Right ventricle myocardium inferior (tissue), 1 donor: ENCODE measurements around the gene ECSCR. TPM values are rescaled to one million over a fixed set of nuclear protein-coding genes. Genes with fewer than 3 reads are reported as not detected.
"Not testable (repeated sequence)": the region's sequence is repeated elsewhere in the genome, so short reads cannot be mapped to it uniquely, and the experiment has no call there.

Experiments
- ATAC-seq: fragments of 200-7000 bp; cut with Tn5 transposase; one replicate; pipeline ENCODE4 v1.9.1; 2020; ENCODE audit warnings: mild to moderate bottlenecking, moderate library complexity
- DNase-seq: peaks from one replicate; pipeline ENCODE4 v3.0.0; 2021; ENCODE audit errors: missing footprints
- intact Hi-C: fragments of 100-400 bp; cut with DNase I; formaldehyde crosslinking; loops from one replicate; pipeline ENCODE4 v1.11.0; 2022
- total RNA-seq: library from RNA; stranded (reverse); fragmentation: NEBNext Ultra II Directional; extraction: Animal tissue kit (Norgen Biotek cat#: 25700); gene quantifications from one replicate; pipeline ENCODE4 v1.2.1, GENCODE V29; 2021
- donor health status: DM: no; HTN: yes; CAD: no; lungs with severe emphysema.

Gene ECSCR
- total RNA-seq, 1 donor from 2014 or later, result 21.4 TPM

- DNase-seq (no peak), ATAC-seq (no peak)
- intact Hi-C loops, result no loop called here
Observed at GRCh38 chr5:139454568-139455290, 7.8 kb downstream of the ECSCR start.

DNA sequence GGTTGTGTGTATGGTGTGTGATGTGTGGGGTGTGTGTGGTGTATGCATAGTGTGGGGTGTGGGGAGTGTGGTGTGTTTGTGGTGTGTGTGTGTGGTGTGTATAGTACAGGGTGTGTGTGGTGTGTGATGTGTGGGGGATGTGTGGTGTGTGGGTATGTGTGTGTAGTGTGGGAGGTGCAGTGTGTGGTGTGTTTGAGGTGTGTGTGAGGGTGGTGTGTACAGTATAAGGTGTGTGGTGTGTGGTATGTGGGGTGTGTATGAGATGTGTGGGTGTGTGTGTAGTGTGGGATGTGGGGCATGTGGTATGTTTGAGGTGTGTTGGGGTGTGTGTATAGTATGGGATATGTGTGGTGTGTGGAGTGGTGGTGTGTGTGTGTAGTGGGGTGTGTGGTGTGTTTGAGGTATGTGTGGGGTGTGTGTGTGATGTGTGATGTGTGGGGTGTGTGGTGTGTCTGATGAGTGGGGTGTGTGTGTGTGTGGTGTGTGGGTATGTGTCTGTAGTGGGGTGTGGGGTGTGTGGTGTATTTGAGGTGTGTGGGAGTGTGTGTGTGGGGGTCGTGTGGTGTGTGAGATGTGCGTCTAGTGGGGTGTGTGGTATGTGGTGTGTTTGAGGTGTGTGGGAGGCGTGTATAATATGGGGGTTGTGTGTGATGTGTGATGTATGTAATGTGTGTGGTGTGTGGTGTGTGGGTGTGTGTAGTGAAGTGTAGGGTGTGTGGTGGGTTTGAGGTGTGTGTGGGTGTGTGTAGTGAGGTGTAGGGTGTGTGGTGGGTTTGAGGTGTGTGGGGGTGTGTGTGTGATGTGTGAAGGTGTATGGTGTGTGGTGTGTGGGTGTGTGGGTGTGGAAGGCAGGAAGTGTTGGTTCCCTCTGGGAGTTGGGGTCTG, 8.6 kb downstream of the ECSCR start:
- intact Hi-C loops, result no loop called here
- DNase-seq, result no peak
- no peak for ATAC-seq

- intact Hi-C loops, result no loop called here
- ATAC-seq, result no peak
- DNase-seq, result no peak
Observed at GRCh38 chr5:139451878-139452660, 10.5 kb downstream of the ECSCR start.

- no peak for DNase-seq
- intact Hi-C loops, result no loop called here
- no peak for ATAC-seq
Observed at GRCh38 chr5:139451176-139451575, 11.4 kb downstream of the ECSCR start.

DNA sequence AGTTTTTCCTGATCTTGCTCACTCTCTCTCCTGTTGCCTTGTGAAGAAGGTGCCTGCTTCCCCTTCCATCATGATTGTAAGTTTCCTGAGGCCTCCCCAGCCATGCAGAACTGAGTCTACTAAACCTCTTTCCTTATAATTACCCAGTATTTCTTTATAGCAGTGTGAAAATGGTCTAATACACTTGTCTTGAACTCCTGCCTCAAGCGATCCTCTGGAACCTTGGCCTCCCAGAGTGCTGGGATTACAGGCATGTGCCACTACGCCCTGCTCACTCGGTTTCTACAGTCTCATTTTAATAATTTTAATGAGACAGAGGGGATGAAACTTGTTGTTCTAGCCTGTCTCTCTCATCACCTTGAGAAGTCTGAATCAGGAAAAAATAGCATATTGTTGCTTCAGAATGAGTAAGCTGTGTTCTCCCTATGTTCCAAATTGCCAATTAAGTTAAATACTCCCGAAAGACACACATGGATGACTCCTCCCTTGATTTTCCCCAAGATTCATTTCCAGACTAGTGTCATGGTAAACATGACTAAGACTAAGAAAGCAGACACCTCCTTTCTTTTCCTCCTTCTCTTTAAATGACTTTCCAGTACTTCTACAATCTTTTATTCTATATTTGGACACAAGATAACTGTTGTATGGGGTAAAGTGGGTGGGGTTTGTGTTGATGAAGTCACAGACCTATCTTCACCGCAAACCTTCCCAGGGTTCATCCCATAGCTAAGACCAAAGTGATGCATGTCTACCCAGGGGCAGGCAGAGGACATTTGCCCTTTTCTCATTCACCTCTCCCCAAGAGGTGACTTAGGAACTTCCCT, 15.4 kb downstream of the ECSCR start:
- DNase-seq (no peak), ATAC-seq (no peak)
- intact Hi-C loops, result no loop called here

DNA sequence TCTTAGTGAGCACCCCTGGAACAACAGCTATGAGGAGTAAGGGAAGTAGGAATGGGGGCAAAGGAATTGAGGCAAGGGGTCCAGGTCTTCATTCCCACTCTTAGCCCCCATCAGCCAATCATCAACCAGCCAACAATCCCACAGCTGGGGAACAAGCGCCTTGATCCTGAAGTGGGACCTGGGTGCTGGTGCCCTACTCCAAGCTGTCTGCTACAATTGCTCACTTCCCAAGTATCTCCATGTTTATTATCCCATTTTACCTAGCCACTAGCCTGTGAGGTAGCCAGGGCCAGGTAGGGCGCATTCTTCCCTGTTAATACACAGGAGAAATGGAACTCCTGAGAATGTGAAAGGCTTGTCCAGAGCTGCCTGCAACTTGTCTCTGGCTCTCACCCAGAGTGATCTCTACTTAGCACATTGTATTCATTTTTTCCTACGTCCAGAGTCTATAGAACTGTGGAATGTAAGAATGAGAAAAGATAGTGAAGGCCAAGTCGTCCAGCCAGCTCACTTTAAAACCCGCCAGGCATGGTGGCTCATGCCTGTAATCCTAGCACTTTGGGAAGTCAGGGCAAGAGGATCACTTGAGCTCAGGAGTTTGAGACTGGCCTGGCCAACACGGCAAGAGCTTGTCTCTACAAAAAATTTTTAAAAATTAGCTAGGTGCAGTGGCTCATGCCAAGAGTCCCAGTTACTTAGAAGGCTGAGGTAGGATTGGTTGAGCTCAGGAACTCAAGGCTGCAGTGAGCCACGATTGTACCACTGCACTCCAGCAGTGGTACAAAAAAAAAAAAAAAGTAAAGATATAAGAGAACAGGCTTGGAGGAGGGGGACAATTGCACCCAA, 17.0 kb downstream of the ECSCR start:
- intact Hi-C loops, result no loop called here
- DNase-seq (no peak), ATAC-seq (peak; percentile 34)

GRCh38 chr5:139443831-139444453, 18.6 kb downstream of the ECSCR start:
- intact Hi-C loops, result no loop called here
- ATAC-seq, result no peak
- no peak for DNase-seq

- ATAC-seq, DNase-seq, intact Hi-C loops: not testable (repeated sequence)
Observed at GRCh38 chr5:139440416-139440815, 22.1 kb downstream of the ECSCR start.

GRCh38 chr5:139439013-139439903, 23.3 kb downstream of the ECSCR start, which contains the start of gene DNAJC18:
Gene DNAJC18 (minus strand): TSS chr5:139439525. CDS start chr5:139439445, 80 bp downstream.
- DNase-seq (peak; percentile 98), ATAC-seq (peak; percentile 99)
- intact Hi-C loops, result loop anchor here (1.0 to 5.0 kb wide), 2 partner anchors 43 to 79 kb away; partner anchors contain the start of gene STING1

DNA sequence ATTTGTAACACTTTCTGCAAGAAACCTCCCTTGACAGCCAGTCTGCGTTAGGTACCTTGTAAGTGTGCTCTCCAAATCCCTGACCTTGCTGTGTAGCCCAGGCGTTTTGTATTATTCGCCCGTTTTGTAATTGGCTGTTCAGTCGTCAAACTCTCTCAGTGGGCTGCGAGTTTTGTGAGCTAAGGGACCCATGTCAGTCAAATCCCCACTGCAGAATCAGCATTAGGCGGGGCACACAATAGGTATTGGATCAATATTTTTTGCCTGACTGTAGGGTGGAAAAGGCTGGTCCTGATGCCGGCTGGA, 23.9 kb downstream of the ECSCR start:
- intact Hi-C loops, result loop anchor here (1.0 to 5.0 kb wide), 2 partner anchors 44 to 80 kb away; partner anchors contain the start of gene STING1
- ATAC-seq, result no peak
- DNase-seq, result no peak

DNA sequence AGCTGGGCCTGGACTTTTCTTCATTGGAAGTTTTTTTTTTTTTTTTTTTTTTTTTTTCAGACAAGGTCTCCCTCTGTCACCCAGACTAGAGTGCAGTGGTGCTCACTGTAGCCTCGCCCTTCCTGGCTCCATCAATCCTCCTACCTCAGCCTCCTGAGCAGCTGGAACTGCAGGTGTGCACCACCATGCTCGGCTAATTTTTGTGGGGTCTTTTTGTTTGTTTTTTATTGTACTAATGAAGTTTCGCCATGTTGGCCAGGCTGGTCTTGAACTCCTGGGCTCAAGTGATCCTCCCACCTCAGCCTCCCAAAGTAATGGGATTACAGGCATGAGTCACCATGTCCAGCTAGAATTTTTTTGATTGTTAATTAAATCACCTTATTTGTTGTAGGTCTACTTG, 26.9 kb downstream of the ECSCR start:
- intact Hi-C loops, result loop anchor here (5.0 kb wide), 1 partner anchor 47 kb away; the partner anchor contains the start of gene STING1
- no peak for DNase-seq
- ATAC-seq, result no peak

- DNase-seq, result no peak
- no peak for ATAC-seq
- intact Hi-C loops, result no loop called here
Observed at GRCh38 chr5:139431706-139432105, 30.8 kb downstream of the ECSCR start.

DNA sequence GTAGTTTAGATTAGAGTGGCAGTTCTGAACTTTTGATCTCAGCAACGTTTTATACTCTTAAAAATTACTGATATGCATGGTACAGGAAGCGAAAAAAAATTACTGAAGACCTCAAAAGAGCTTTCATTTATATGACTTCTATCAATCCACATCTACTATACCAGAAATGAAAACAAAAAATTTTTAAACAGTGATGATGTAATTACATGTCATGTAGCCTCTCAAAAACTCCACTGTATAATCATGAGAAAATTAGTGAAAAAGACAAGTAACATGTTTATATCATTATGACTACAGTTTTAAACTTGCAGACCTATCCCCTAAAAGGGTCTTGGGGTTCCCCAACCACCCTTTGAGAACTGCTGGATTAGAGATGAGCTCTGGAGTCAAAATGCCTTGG, 32.5 kb downstream of the ECSCR start:
- ATAC-seq, result no peak
- intact Hi-C loops, result no loop called here
- no peak for DNase-seq

DNA sequence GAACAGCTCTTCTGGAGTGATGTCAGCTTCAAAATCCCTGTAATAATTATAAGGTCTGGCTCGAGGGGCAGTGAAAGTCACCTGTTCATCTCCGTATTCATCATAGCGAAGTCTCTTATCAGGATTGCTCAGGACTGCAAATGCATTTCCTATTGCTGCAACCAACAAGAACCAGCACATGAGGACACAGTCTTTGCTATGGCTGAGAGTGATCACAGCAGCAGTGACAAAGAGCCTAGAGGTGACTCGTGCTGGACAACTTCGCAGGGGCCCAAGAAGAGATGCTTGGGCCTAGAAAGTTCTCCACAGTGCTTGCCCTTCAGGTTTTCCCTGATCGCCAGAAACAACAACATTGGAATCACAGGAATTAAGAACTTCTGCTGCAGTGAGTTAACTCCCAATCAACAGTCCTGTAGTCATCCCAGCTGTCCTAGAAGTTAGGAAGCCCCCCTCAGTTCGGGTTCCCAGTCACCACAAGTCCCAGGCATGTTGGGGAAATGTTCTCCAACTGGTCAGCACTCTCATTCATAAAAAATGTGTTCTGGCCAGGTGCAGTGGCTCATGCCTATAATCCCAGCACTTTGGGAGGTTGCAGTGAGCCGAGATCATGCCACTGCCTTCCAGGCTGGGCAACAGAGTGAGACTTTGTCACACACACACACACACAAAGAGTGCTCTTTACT, 36.2 kb downstream of the ECSCR start:
- DNase-seq, result no peak
- no peak for ATAC-seq
- intact Hi-C loops, result no loop called here

GRCh38 chr5:139425497-139425896, 37.0 kb downstream of the ECSCR start:
- DNase-seq (no peak), ATAC-seq (no peak)
- intact Hi-C loops, result no loop called here
